B cell (primary cell): ENCODE data around the gene CCDC117. TPM values are rescaled to one million over a fixed set of nuclear protein-coding genes. Genes with fewer than 3 reads are reported as not detected.
A peak's percentile ranks its signal among the peaks of the same experiment; 100 is the strongest.

Source experiments
- ATAC-seq: fragments of 200-7000 bp; cut with Tn5 transposase; one replicate; pipeline ENCODE4 v1.10.0; 2021; ENCODE audit warnings: low read depth, mild to moderate bottlenecking, moderate number of reproducible peaks, moderate library complexity
- CTCF ChIA-PET: fragments of 350-600 bp; sonication (Branson Sonifier 250); formaldehyde crosslinking; loops from one replicate; lab custom pipeline; 2021; ENCODE audit warnings: antibody characterized with exemption, inconsistent platforms; lab: Charles Lee
- POLR2A ChIA-PET: fragments of 350-600 bp; sonication (Branson Sonifier 250); formaldehyde crosslinking; loops from one replicate; lab custom pipeline; 2021; ENCODE audit warnings: antibody characterized with exemption; lab: Charles Lee
- DNase-seq: peaks from one replicate; pipeline ENCODE4 v3.0.0; 2013
- H2AFZ ChIP-seq: 2 replicates; pipeline ENCODE4 v1.6.1; 2012; ENCODE audit warnings: mild to moderate bottlenecking, low read depth, low read length; ENCODE audit not compliant: insufficient read depth, poor library complexity, severe bottlenecking
- H3K27ac ChIP-seq, 2 donors: 1 replicate in 1 of 2; 2 replicates in 1 of 2; pipeline ENCODE4 v1.5.1; 2012 to 2013; ENCODE audit warnings: low read length in 2 of 2, mild to moderate bottlenecking in 2 of 2, moderate library complexity in 1 of 2
- H3K27me3 ChIP-seq, 4 experiments: fragments of 200-600 bp in 1 of 4; sonication (generic) in 1 of 4; replicated peaks in 1 of 4; 1 replicate in 2 of 4; 2 replicates in 2 of 4; pipeline versions ENCODE4 v1.6.1 to v1.7.0; 2013 to 2016; ENCODE audit warnings: low read length in 3 of 4, mild to moderate bottlenecking in 2 of 4, mixed read lengths in 1 of 4, moderate library complexity in 1 of 4; ENCODE audit not compliant: insufficient read depth in 4 of 4, control insufficient read depth in 3 of 4; ENCODE audit errors: control extremely low read depth in 1 of 4
- H3K36me3 ChIP-seq, 2 experiments: replicated peaks in 1 of 2; 1 replicate in 1 of 2; 2 replicates in 1 of 2; pipeline versions ENCODE4 v1.6.1 to v1.7.1; 2013; ENCODE audit warnings: low read length in 1 of 2; ENCODE audit not compliant: insufficient read depth in 2 of 2, control insufficient read depth in 1 of 2; ENCODE audit errors: control extremely low read depth in 1 of 2, extremely low read depth in 1 of 2
- H3K4me1 ChIP-seq, 2 donors: fragments of 200-600 bp in 1 of 2; sonication (generic) in 1 of 2; 1 replicate in 1 of 2; 2 replicates in 1 of 2; pipeline versions ENCODE4 v1.5.1 to v1.6.1; 2013 to 2017; ENCODE audit warnings: low read length in 2 of 2; ENCODE audit not compliant: control insufficient read depth in 2 of 2, insufficient read depth in 2 of 2
- H3K4me2 ChIP-seq: replicated peaks from 2 replicates; pipeline ENCODE3; 2012; ENCODE audit warnings: mild to moderate bottlenecking, low read depth, low read length; ENCODE audit not compliant: poor library complexity, severe bottlenecking
- H3K4me3 ChIP-seq, 5 experiments: fragments of 200-600 bp in 1 of 5; sonication (generic) in 1 of 5; 1 replicate in 3 of 5; 2 replicates in 2 of 5; pipeline versions ENCODE4 v1.5.1 to v1.7.0; 2011 to 2016; ENCODE audit warnings: low read length in 4 of 5, mild to moderate bottlenecking in 4 of 5, low read depth in 2 of 5, control low read depth in 1 of 5, moderate library complexity in 1 of 5; ENCODE audit not compliant: insufficient read depth in 1 of 5; ENCODE audit errors: control extremely low read depth in 1 of 5, extremely low read depth in 1 of 5
- H3K79me2 ChIP-seq: fragments of 200-600 bp; sonication (generic); one replicate; pipeline ENCODE4 v1.6.0; 2016; ENCODE audit warnings: low read length; ENCODE audit not compliant: control insufficient read depth, insufficient read depth
- H3K9ac ChIP-seq: fragments of 200-600 bp; sonication (generic); 2 replicates; pipeline ENCODE4 v1.6.1; 2017; ENCODE audit warnings: mild to moderate bottlenecking, low read length, moderate library complexity
- H3K9me3 ChIP-seq, 3 donors: one replicate each; pipeline versions ENCODE4 v1.6.1 to v1.7.1; 2013; ENCODE audit warnings: low read length in 2 of 3; ENCODE audit not compliant: control insufficient read depth in 2 of 3, insufficient read depth in 1 of 3; ENCODE audit errors: control extremely low read depth in 1 of 3
- H4K20me1 ChIP-seq: 2 replicates; pipeline ENCODE4 v1.6.0; 2012; ENCODE audit warnings: mild to moderate bottlenecking, low read length; ENCODE audit not compliant: insufficient read depth, control insufficient read depth, poor library complexity, severe bottlenecking
- H3K27ac Mint-ChIP-seq: one replicate; pipeline ENCODE4 v1.8.0; 2021; ENCODE audit warnings: mixed read lengths
- H3K27me3 Mint-ChIP-seq: one replicate; pipeline ENCODE4 v1.8.0; 2021; ENCODE audit warnings: mixed read lengths
- H3K4me1 Mint-ChIP-seq: one replicate; pipeline ENCODE4 v1.8.0; 2021; ENCODE audit warnings: mixed read lengths
- H3K4me3 Mint-ChIP-seq: one replicate; pipeline ENCODE4 v1.8.0; 2021; ENCODE audit warnings: mixed read lengths
- H3K9me3 Mint-ChIP-seq: one replicate; pipeline ENCODE4 v1.8.0; 2022; ENCODE audit warnings: mixed read lengths; ENCODE audit not compliant: insufficient read depth
- CTCF ChIP-seq: fragments of 200-600 bp; IDR thresholded peaks from one replicate; pipeline ENCODE4 v1.8.0; 2022; ENCODE audit warnings: antibody characterized with exemption, mild to moderate bottlenecking
- EZH2 ChIP-seq: IDR thresholded peaks from 2 replicates; pipeline ENCODE4 v1.6.1; 2012; ENCODE audit warnings: borderline replicate concordance, low read depth, mild to moderate bottlenecking, moderate library complexity, low read length; ENCODE audit not compliant: insufficient read depth, poor library complexity, severe bottlenecking
- WGBS: methylation state at CpG from one replicate; pipeline ENCODE4 v1.1.5; 2013; ENCODE audit warnings: missing lambda C conversion rate; ENCODE audit not compliant: insufficient coverage; 5-methylcytosine and 5-hydroxymethylcytosine counted together
- intact Hi-C: fragments of 100-400 bp; cut with micrococcal nuclease; formaldehyde crosslinking; loops from one replicate; pipeline ENCODE4 v1.10.0; 2022
- polyA plus RNA-seq: library from polyadenylated mRNA; depleted of rRNA; stranded (reverse); fragments of >200 nt; gene quantifications from 2 replicates; pipeline ENCODE4 v1.2.3, GENCODE V29; 2012
- total RNA-seq, 2 donors: library from RNA; stranded (reverse); fragments of 120-200 nt in 1 of 2; gene quantifications; 1 replicate in 1 of 2; 2 replicates in 1 of 2; pipeline versions ENCODE4 v1.2.3 to v1.2.4, GENCODE V29; 2013 to 2022

CCDC117 gene
- total and polyA plus RNA-seq, 2 donors (not counting 1 experiment from before 2014, with no cell fraction given), result 7.7 to 25.6 TPM

GRCh38 chr22:28792491-28793383 is 20.2 kb downstream of the CCDC117 start:
- H3K4me3 ChIP-seq, result no peak overlapping the region
- no peak overlapping the region for H2AFZ ChIP-seq
- Mint-ChIP-seq H3K9me3 (no peaks in the 10 kb centered on the region), H3K27ac (peak overlapping the region; percentile 69), H3K4me3 (no peak overlapping the region), H3K27me3 (no peaks in the 10 kb centered on the region), H3K4me1 (peaks cover 64% of the 10 kb centered on the region)
- H3K9me3 ChIP-seq, result no peaks in the 10 kb centered on the region
- H3K4me2 ChIP-seq, result peak overlapping the region; percentile 55
- CTCF ChIA-PET, result interaction anchor here (1.9 kb wide), 1 partner anchor 35 kb away, joined by 5 read pairs; no protein-coding TSS in a partner anchor
- peak overlapping the region; percentile 47 for H3K9ac ChIP-seq
- no peaks in the 10 kb centered on the region for H3K27me3 ChIP-seq
- peak overlapping the region; percentile 32 to 66 for H3K27ac ChIP-seq
- intact Hi-C loops, result no loop called here
- peaks cover 10 to 39% of the 10 kb centered on the region in 2 experiments for H3K36me3 ChIP-seq
- peaks cover 28 to 32% of the 10 kb centered on the region in 2 donors for H3K4me1 ChIP-seq
- TF ChIP-seq CTCF (no peak), EZH2 (no peak)
- ATAC-seq (no peak), DNase-seq (no peak)
- H3K79me2 ChIP-seq, result no peaks in the 10 kb centered on the region
- 67% methylated on average over 12 of the region's 15 CpGs for WGBS
- H4K20me1 ChIP-seq, result no peaks in the 10 kb centered on the region
- POLR2A ChIA-PET, result interaction anchor here (0.7 kb wide), 1 partner anchor 28 kb away, joined by 4 read pairs; no protein-coding TSS in a partner anchor
